ENCODE data around the gene NT5DC1. TPM values are rescaled to one million over a fixed set of nuclear protein-coding genes. Genes with fewer than 3 reads are reported as not detected.
A peak's percentile ranks its signal among the peaks of the same experiment; 100 is the strongest.

The NT5DC1 gene
- total RNA-seq (2014; rRNA removed; shearing (Covaris generic)) = 19.8 and 27.0 TPM in 2 replicates
- 22.5 and 29.8 TPM in 2 replicates for polyA plus RNA-seq (2016; fragmentation: Nextera tagmentation; extraction: Ambion mirVana)
- long read RNA-seq, full-length matches to known transcripts = 39 of 47 reads
- long read RNA-seq, partial matches to known transcripts = 4 of 47 reads
- long read RNA-seq, other reads (novel, unspliced or antisense) = 4 of 47 reads

DNA sequence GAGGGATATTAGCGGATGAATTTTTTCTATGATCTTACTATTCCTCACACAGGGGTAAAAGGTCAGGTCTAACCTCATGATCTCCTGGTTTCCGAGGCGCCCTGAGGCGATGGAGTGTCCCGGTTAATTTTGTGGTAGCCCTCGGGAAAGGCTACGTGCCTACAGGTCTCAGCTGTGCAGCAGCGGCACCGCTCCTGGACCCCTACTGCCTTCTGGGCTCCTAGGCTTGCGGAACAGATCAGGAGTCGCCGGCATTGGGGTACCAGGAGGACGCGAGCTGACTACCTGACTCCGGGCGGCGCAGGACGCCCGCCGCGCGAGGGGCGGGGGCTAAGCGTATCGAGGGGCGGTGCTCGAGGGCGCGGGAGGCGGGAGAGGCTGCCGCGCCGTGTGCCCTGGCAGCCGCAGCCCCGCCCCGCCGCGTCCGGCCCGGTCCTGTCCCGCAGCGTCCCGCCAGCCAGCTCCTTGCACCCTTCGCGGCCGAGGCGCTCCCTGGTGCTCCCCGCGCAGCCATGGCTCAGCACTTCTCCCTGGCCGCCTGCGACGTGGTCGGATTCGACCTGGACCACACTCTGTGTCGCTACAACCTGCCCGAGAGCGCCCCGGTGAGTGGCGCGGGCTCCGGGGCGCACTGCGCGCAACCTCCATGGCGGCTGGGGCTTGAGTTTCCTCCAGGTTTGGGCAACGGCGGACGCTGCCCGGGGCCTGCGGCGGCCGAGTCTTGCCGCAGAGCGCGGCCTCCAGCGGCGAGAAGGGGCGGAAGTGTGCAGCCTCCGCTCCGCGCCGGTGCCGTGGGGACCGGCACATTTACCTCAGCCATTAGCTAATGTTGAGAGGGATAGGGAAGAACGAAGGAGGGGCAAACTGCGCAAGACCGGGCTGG is at the start of gene NT5DC1:
Gene NT5DC1 (plus strand): TSS at position 435 of the 883 bp plus-strand sequence. CDS start 78 bp downstream, at position 513.
- H2AFZ ChIP-seq = peak within 1 kb of the TSS; percentile 92
- peak within 1 kb of the TSS; percentile 99 for H3K27ac ChIP-seq (ENCODE audit: low read depth)
- H3K4me3 ChIP-seq = peak within 1 kb of the TSS; percentile 89
- H3K27me3 Mint-ChIP-seq (ENCODE audit: insufficient read depth, low read depth, poor library complexity) = peaks cover 7% of the 10 kb centered on the region
- peaks cover 43% of the 10 kb centered on the region for H3K4me1 Mint-ChIP-seq
- H3K36me3 ChIP-seq (ENCODE audit: insufficient read depth) = no peaks in the 10 kb centered on the region
- H3K9me3 Mint-ChIP-seq = peaks cover 12% of the 10 kb centered on the region
- H3K36me3 Mint-ChIP-seq (ENCODE audit: low read depth) = peaks cover 19% of the 10 kb centered on the region
- H3K27ac Mint-ChIP-seq = peak within 1 kb of the TSS; percentile 95
- no peaks in the 10 kb centered on the region for H3K9me2 ChIP-seq (ENCODE audit: insufficient read depth)
- peak within 1 kb of the TSS; percentile 93 for H3K4me3 Mint-ChIP-seq
- H3F3A ChIP-seq (replicated peaks; ENCODE audit: low read depth) = no peaks in the 10 kb centered on the region; the same call in 1 of the 2 replicates
- H3K4me2 ChIP-seq = peak within 1 kb of the TSS; percentile 91
- peaks cover 32% of the 10 kb centered on the region for H3K79me2 ChIP-seq (replicated peaks; ENCODE audit: insufficient read depth)
- H3K27me3 ChIP-seq (ENCODE audit: insufficient read depth) = peaks cover 6% of the 10 kb centered on the region; the same call in 1 of the 2 replicates
- H4K20me1 ChIP-seq (replicated peaks; ENCODE audit: insufficient read depth) = no peaks in the 10 kb centered on the region
- TF ChIP-seq, protein P1, sequence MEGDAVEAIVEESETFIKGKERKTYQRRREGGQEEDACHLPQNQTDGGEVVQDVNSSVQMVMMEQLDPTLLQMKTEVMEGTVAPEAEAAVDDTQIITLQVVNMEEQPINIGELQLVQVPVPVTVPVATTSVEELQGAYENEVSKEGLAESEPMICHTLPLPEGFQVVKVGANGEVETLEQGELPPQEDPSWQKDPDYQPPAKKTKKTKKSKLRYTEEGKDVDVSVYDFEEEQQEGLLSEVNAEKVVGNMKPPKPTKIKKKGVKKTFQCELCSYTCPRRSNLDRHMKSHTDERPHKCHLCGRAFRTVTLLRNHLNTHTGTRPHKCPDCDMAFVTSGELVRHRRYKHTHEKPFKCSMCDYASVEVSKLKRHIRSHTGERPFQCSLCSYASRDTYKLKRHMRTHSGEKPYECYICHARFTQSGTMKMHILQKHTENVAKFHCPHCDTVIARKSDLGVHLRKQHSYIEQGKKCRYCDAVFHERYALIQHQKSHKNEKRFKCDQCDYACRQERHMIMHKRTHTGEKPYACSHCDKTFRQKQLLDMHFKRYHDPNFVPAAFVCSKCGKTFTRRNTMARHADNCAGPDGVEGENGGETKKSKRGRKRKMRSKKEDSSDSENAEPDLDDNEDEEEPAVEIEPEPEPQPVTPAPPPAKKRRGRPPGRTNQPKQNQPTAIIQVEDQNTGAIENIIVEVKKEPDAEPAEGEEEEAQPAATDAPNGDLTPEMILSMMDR (conservative IDR thresholded peaks at IDR 0.05; ENCODE audit: low read depth in 2 of 2) = peak in 1 of 2 experiments; percentile 25; a peak in 1 of 4 replicates
- TF ChIP-seq NANOG (IDR thresholded peaks at IDR 0.05; ENCODE audit: borderline replicate concordance) (no peak), POLR2AphosphoS5 (IDR thresholded peaks at IDR 0.05; ENCODE audit: low read depth) (peak; percentile 94)
- H3K4me1 ChIP-seq (ENCODE audit: insufficient read depth) = peaks cover 20% of the 10 kb centered on the region
- peak; percentile 95 for DNase-seq (ENCODE audit: low spot score)
- ATAC-seq = peak; percentile 92

GRCh38 chr6:116051244-116051643 is 49.4 kb upstream of the NT5DC1 start:
- Histone ChIP-seq H3K4me2 (no peak overlapping the region), H3K27ac (ENCODE audit: low read depth) (no peak overlapping the region), H3K27me3 (ENCODE audit: insufficient read depth) (no peaks in the 10 kb centered on the region), H3K4me3 (no peak overlapping the region), H3K9me2 (ENCODE audit: insufficient read depth) (no peaks in the 10 kb centered on the region), H3K36me3 (ENCODE audit: insufficient read depth) (no peaks in the 10 kb centered on the region), H3K79me2 (replicated peaks; ENCODE audit: insufficient read depth) (no peaks in the 10 kb centered on the region), H3F3A (replicated peaks; ENCODE audit: low read depth) (no peaks in the 10 kb centered on the region), H3K4me1 (ENCODE audit: insufficient read depth) (no peaks in the 10 kb centered on the region), H4K20me1 (replicated peaks; ENCODE audit: insufficient read depth) (no peaks in the 10 kb centered on the region), H2AFZ (no peak overlapping the region)
- Mint-ChIP-seq H3K4me1 (no peaks in the 10 kb centered on the region), H3K9me3 (no peaks in the 10 kb centered on the region), H3K4me3 (no peak overlapping the region), H3K36me3 (ENCODE audit: low read depth) (no peaks in the 10 kb centered on the region), H3K27ac (no peak overlapping the region), H3K27me3 (ENCODE audit: insufficient read depth, low read depth, poor library complexity) (no peaks in the 10 kb centered on the region)
- TF ChIP-seq ZNF462 (CRISPR knock-in tag; IDR thresholded peaks at IDR 0.05) = no peak
- no peak for TF ChIP-seq NANOG (IDR thresholded peaks at IDR 0.05; ENCODE audit: borderline replicate concordance)
- TF ChIP-seq, protein P1 (conservative IDR thresholded peaks at IDR 0.05; ENCODE audit: low read depth in 2 of 2) = no peak
- TF ChIP-seq JUNB (IDR thresholded peaks at IDR 0.05; ENCODE audit: unreplicated experiment) = no peak
- DNase-seq (ENCODE audit: low spot score) (no peak), ATAC-seq (no peak)

Data from GM23338 (cell line).